Measurements from ENCODE around the gene CHKB. TPM values are rescaled to one million over a fixed set of nuclear protein-coding genes. Genes with fewer than 3 reads are reported as not detected.
A peak's percentile ranks its signal among the peaks of the same experiment; 100 is the strongest.
"Not testable (repeated sequence)": the region's sequence is repeated elsewhere in the genome, so short reads cannot be mapped to it uniquely, and the experiment has no call there.

CHKB gene
- total and polyA plus RNA-seq, 2 of the 4 experiments (the other 2 are of a cell fraction) = 8.1 to 36.9 TPM

DNA sequence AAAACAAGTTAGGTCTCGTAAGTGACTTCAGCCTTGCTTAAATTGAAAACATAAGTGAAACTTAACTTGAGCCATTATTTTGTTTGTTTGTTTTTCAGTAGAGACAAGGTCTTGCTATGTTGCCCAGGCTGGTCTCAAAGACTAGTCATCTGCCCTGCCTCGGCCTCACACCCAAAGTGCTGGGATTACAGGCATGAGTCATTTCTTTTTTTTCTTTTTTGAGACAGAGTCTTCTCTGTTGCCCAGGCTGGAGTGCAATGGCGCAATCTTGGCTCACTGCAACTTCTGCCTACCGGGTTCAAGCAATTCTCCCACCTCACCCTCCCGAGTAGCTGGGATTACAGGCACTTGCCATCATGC, 41.0 kb downstream of the CHKB start:
- H2AK9ac ChIP-seq (replicated peaks; ENCODE audit: low read depth, low read length, poor library complexity); H3K56ac ChIP-seq (ENCODE audit: extremely low read depth, insufficient read depth, low read length); H3K27ac ChIP-seq (ENCODE audit: insufficient read depth, low read length); H3K4ac ChIP-seq (ENCODE audit: low read depth, low read length); H3K9me1 ChIP-seq (ENCODE audit: insufficient read depth, low read length); H2BK20ac ChIP-seq (ENCODE audit: low read depth, low read length); H2AFZ ChIP-seq (replicated peaks; ENCODE audit: low read length, poor library complexity); H3K23ac ChIP-seq (ENCODE audit: low read depth, low read length); H2BK120ac ChIP-seq (ENCODE audit: low read depth, low read length); H2AK5ac ChIP-seq (ENCODE audit: low read depth, low read length); H3K4me2 ChIP-seq (ENCODE audit: low read depth, low read length); H3K36me3 ChIP-seq (ENCODE audit: control insufficient read depth, insufficient read depth, low read length); H3K9ac ChIP-seq (ENCODE audit: low read depth, low read length); in situ Hi-C loops (cut with MboI; ENCODE audit: low sequenced_read_pairs); H3K18ac ChIP-seq (ENCODE audit: low read depth, low read length); H4K91ac ChIP-seq (ENCODE audit: insufficient read depth, low read depth, low read length); H3K79me1 ChIP-seq (ENCODE audit: low read depth in 1 of 2, low read length in 2 of 2); H3K9me3 ChIP-seq (ENCODE audit: control insufficient read depth, insufficient read depth, low read length); H2BK5ac ChIP-seq (ENCODE audit: low read depth, low read length, poor library complexity, severe bottlenecking); POLR2A ChIA-PET (ENCODE audit: unreplicated experiment); H4K20me1 ChIP-seq (ENCODE audit: insufficient read depth, low read length); H3K4me3 ChIP-seq (ENCODE audit: insufficient read depth, low read depth, low read length); H4K5ac ChIP-seq (ENCODE audit: low read depth, low read length); BruUV-seq (replicated peaks); H4K8ac ChIP-seq (ENCODE audit: low read depth in 2 of 2, low read length in 2 of 2); intact Hi-C loops (cut with micrococcal nuclease); H2BK15ac ChIP-seq (ENCODE audit: low read depth, low read length); dilution Hi-C loops (cut with HindIII; ENCODE audit: low sequenced_read_pairs, unreplicated experiment); H3K14ac ChIP-seq (replicated peaks; ENCODE audit: low read depth, low read length): not testable (repeated sequence)
- peaks cover 12% of the 10 kb centered on the region for H3K4me1 ChIP-seq (ENCODE audit: control insufficient read depth, insufficient read depth, low read length)
- DNase-seq (peak; percentile 87), ATAC-seq (ENCODE audit: low read depth) (peak; percentile 51)
- TF ChIP-seq FOS (IDR thresholded peaks at IDR 0.05; ENCODE audit: low read depth, low read length) (peak; percentile 79; the same call in 1 of the 2 replicates), RCOR1 (IDR thresholded peaks at IDR 0.05; ENCODE audit: insufficient replicate concordance, low read length) (peak; percentile 52), CEBPB (IDR thresholded peaks at IDR 0.05; ENCODE audit: low read depth, low read length) (peak; percentile 89)
- CTCF ChIA-PET = interaction anchor here (0.9 kb wide), 1 partner anchor 14 kb away, joined by 3 read pairs; no protein-coding TSS in a partner anchor
- WGBS, 2 experiments (ENCODE audit: extremely low coverage in 2 of 2, insufficient read length in 1 of 2) = no CpG with 5 or more reads among the region's 5 CpGs
- H3K27me3 ChIP-seq (ENCODE audit: control insufficient read depth, insufficient read depth, low read length) = peaks cover 20% of the 10 kb centered on the region
